Measurements from ENCODE around the gene TADA3. TPM values are rescaled to one million over a fixed set of nuclear protein-coding genes. Genes with fewer than 3 reads are reported as not detected.

The TADA3 gene
- total RNA-seq, 1 experiment from 2014 or later = 85.4 TPM

- no peaks in the 10 kb centered on the region for H3K9me2 ChIP-seq (replicated peaks; ENCODE audit: low read length)
- ChIA-PET CTCF (interaction anchor here (0.9 to 1.3 kb wide), 2 partner anchors 13 to 15 kb away, joined by 3 to 6 read pairs; no protein-coding TSS in a partner anchor), POLR2A (ENCODE audit: unreplicated experiment) (interaction anchor here (0.5 to 0.8 kb wide), 2 partner anchors 19 to 260 kb away, joined by 3 to 6 read pairs; no protein-coding TSS in a partner anchor)
- H3F3A ChIP-seq (ENCODE audit: low read length, unreplicated experiment) = no peaks in the 10 kb centered on the region
- H3K4me2 ChIP-seq (ENCODE audit: low read length) = peak within 1 kb of the TSS; percentile 97
- intact Hi-C loops (cut with micrococcal nuclease) = loop anchor here (1.0 to 5.0 kb wide), 4 partner anchors 15 to 769 kb away; partner anchors contain the start of genes OGG1, RAD18 and TADA3
- H3K4me3 ChIP-seq (ENCODE audit: low read length) = peak within 1 kb of the TSS; percentile 89
- H3K9me3 ChIP-seq (ENCODE audit: low read length) = no peaks in the 10 kb centered on the region
- no peak for TF ChIP-seq EZH2 (IDR thresholded peaks at IDR 0.05; ENCODE audit: low read length, unreplicated experiment)
- TF ChIP-seq CTCF (conservative IDR thresholded peaks at IDR 0.05; ENCODE audit: low read depth, low read length) = no peak
- no peak for TF ChIP-seq EZH2phosphoT487 (IDR thresholded peaks at IDR 0.05; ENCODE audit: borderline replicate concordance, low read length)
- H3K9ac ChIP-seq (ENCODE audit: low read length) = peak within 1 kb of the TSS; percentile 99
- H3K27ac ChIP-seq (ENCODE audit: low read length) = peak within 1 kb of the TSS; percentile 92
- DNase-seq = peak; percentile 98
- H2AFZ ChIP-seq (ENCODE audit: low read length) = peak within 1 kb of the TSS; percentile 97
- peaks cover 39% of the 10 kb centered on the region for H3K79me2 ChIP-seq (ENCODE audit: low read length)
- peaks cover 15% of the 10 kb centered on the region for H3K36me3 ChIP-seq (ENCODE audit: low read depth, low read length)
- H3K27me3 ChIP-seq (ENCODE audit: low read length) = no peaks in the 10 kb centered on the region
- ATAC-seq = peak; percentile 96
- peaks cover 23% of the 10 kb centered on the region for H3K4me1 ChIP-seq (ENCODE audit: insufficient read depth, low read length)
- BruUV-seq (replicated peaks) = no TSS peak
- H4K20me1 ChIP-seq (ENCODE audit: low read length) = peaks cover 13% of the 10 kb centered on the region
These were observed 60.8 kb downstream of the TADA3 start, which contains the start of gene BRPF1 for GRCh38 chr3:9731206-9732079. Gene BRPF1, plus strand, starts transcription at chr3:9731735. Its CDS starts 2,406 bp downstream, at chr3:9734141.

- CTCF ChIA-PET = interaction anchor here (0.7 to 1.3 kb wide), 3 partner anchors 13 to 665 kb away, joined by 3 to 6 read pairs (median 4); no protein-coding TSS in a partner anchor
These were observed 61.5 kb downstream of the TADA3 start for GRCh38 chr3:9730657-9731205.

More at GRCh38 chr3:9730657-9731205, 61.5 kb downstream of the TADA3 start:
- peak; percentile 78 for ATAC-seq
- H3K27ac ChIP-seq (ENCODE audit: low read length) = 0 out of 2 replicates have a peak overlapping the region, but pooled peaks have one; percentile 19
- 0 out of 2 replicates have a peak overlapping the region, but pooled peaks have one; percentile 4 for H3K9ac ChIP-seq (ENCODE audit: low read length)
- H3K9me2 ChIP-seq (replicated peaks; ENCODE audit: low read length) = no peaks in the 10 kb centered on the region
- H3K4me3 ChIP-seq (ENCODE audit: low read length) = peak overlapping the region; percentile 89
- POLR2A ChIA-PET (ENCODE audit: unreplicated experiment) = interaction anchor here (0.5 to 0.8 kb wide), 2 partner anchors 18 to 261 kb away, joined by 3 to 6 read pairs; no protein-coding TSS in a partner anchor
- peak overlapping the region; percentile 97 for H3K4me2 ChIP-seq (ENCODE audit: low read length)
- H3K36me3 ChIP-seq (ENCODE audit: low read depth, low read length) = peaks cover 13% of the 10 kb centered on the region
- TF ChIP-seq EZH2 (IDR thresholded peaks at IDR 0.05; ENCODE audit: low read length, unreplicated experiment) (no peak), EZH2phosphoT487 (IDR thresholded peaks at IDR 0.05; ENCODE audit: borderline replicate concordance, low read length) (no peak), CTCF (conservative IDR thresholded peaks at IDR 0.05; ENCODE audit: low read depth, low read length) (no peak)
- H4K20me1 ChIP-seq (ENCODE audit: low read length) = peaks cover 13% of the 10 kb centered on the region
- no peak for DNase-seq
- H3F3A ChIP-seq (ENCODE audit: low read length, unreplicated experiment) = no peaks in the 10 kb centered on the region
- H3K79me2 ChIP-seq (ENCODE audit: low read length) = peaks cover 39% of the 10 kb centered on the region
- H3K9me3 ChIP-seq (ENCODE audit: low read length) = no peaks in the 10 kb centered on the region
- no peaks in the 10 kb centered on the region for H3K27me3 ChIP-seq (ENCODE audit: low read length)
- H2AFZ ChIP-seq (ENCODE audit: low read length) = peak overlapping the region; percentile 97
- intact Hi-C loops (cut with micrococcal nuclease) = loop anchor here (1.0 to 5.0 kb wide), 4 partner anchors 14 to 768 kb away; partner anchors contain the start of genes OGG1, RAD18 and TADA3
- no TSS peak for BruUV-seq (replicated peaks)
- peaks cover 23% of the 10 kb centered on the region for H3K4me1 ChIP-seq (ENCODE audit: insufficient read depth, low read length)

Other genes starting within 250 kb of the TADA3 start
- not detected in 2 replicates for gene LHFPL4, start 238.7 kb downstream of the TADA3 start, total RNA-seq (2014; rRNA removed)
- gene MTMR14, start 143.0 kb downstream of the TADA3 start, total RNA-seq (2014; rRNA removed) = 30.7 and 31.4 TPM in 2 replicates
- gene CPNE9, start 88.6 kb downstream of the TADA3 start, total RNA-seq (2014; rRNA removed) = 0.07 TPM in 1 of 2 replicates, not detected in the other
- gene BRPF1, start 60.7 kb downstream of the TADA3 start, total RNA-seq (2014; rRNA removed) = 27.0 and 29.8 TPM in 2 replicates
- gene OGG1, start 42.5 kb downstream of the TADA3 start, total RNA-seq (2014; rRNA removed) = 38.7 and 47.3 TPM in 2 replicates
- gene CAMK1, start 22.5 kb downstream of the TADA3 start, total RNA-seq (2014; rRNA removed) = 36.6 and 53.2 TPM in 2 replicates
- gene ARPC4, start 609 bp upstream of the TADA3 start, total RNA-seq (2014; rRNA removed) = 131 and 223 TPM in 2 replicates
- gene TTLL3, start 17.8 kb upstream of the TADA3 start, total RNA-seq (2014; rRNA removed) = 8.4 and 11.6 TPM in 2 replicates
- 54.1 and 76.1 TPM in 2 replicates for gene RPUSD3, start 51.5 kb upstream of the TADA3 start, total RNA-seq (2014; rRNA removed)
- gene CIDEC, start 87.8 kb upstream of the TADA3 start, total RNA-seq (2014; rRNA removed) = not detected in 2 replicates
- gene JAGN1, start 98.1 kb upstream of the TADA3 start, total RNA-seq (2014; rRNA removed) = 32.5 and 34.1 TPM in 2 replicates
- gene IL17RE, start 110.4 kb upstream of the TADA3 start, total RNA-seq (2014; rRNA removed) = 4.0 and 4.7 TPM in 2 replicates
- 116 and 138 TPM in 2 replicates for gene IL17RC, start 124.6 kb upstream of the TADA3 start, total RNA-seq (2014; rRNA removed)
- gene CRELD1, start 141.4 kb upstream of the TADA3 start, total RNA-seq (2014; rRNA removed) = 22.0 and 28.3 TPM in 2 replicates
- gene PRRT3, start 159.9 kb upstream of the TADA3 start, total RNA-seq (2014; rRNA removed) = 4.4 and 5.0 TPM in 2 replicates
- 55.8 and 77.1 TPM in 2 replicates for gene EMC3, start 194.4 kb upstream of the TADA3 start, total RNA-seq (2014; rRNA removed)
- gene FANCD2, start 234.0 kb upstream of the TADA3 start, total RNA-seq (2014; rRNA removed) = 58.7 and 67.9 TPM in 2 replicates

All from PC-3 (cell line).